Parathyroid adenoma (tissue), 2 donors: ENCODE data around the gene RGS16.

Experiments used
- H2AFZ ChIP-seq: fragments of 300-600 bp; sonication (generic); one replicate; pipeline ENCODE4 v1.7.0; 2017; ENCODE audit warnings: antibody characterized with exemption, mild to moderate bottlenecking
- H3K27ac ChIP-seq: fragments of 300-600 bp; sonication (generic); one replicate; pipeline ENCODE4 v1.7.0; 2017
- H3K27me3 ChIP-seq: fragments of 300-600 bp; sonication (generic); one replicate; pipeline ENCODE4 v1.7.0; 2017; ENCODE audit warnings: low read length; ENCODE audit not compliant: control insufficient read depth, insufficient read depth
- H3K36me3 ChIP-seq: fragments of 300-600 bp; sonication (generic); one replicate; pipeline ENCODE4 v1.7.0; 2017; ENCODE audit warnings: low read length; ENCODE audit not compliant: control insufficient read depth, insufficient read depth
- H3K4me1 ChIP-seq: fragments of 300-600 bp; sonication (generic); one replicate; pipeline ENCODE4 v1.7.0; 2017; ENCODE audit warnings: control low read depth
- H3K4me2 ChIP-seq: fragments of 300-600 bp; sonication (generic); one replicate; pipeline ENCODE4 v1.7.0; 2017; ENCODE audit warnings: low read length
- H3K4me3 ChIP-seq: fragments of 300-600 bp; sonication (generic); one replicate; pipeline ENCODE4 v1.7.0; 2017; ENCODE audit warnings: low read depth, low read length
- H3K79me2 ChIP-seq: fragments of 300-600 bp; sonication (generic); one replicate; pipeline ENCODE4 v1.7.0; 2017; ENCODE audit warnings: control low read depth
- H3K9ac ChIP-seq: fragments of 300-600 bp; sonication (generic); one replicate; pipeline ENCODE4 v1.7.0; 2017; ENCODE audit warnings: mild to moderate bottlenecking
- H3K9me3 ChIP-seq: fragments of 300-600 bp; sonication (generic); one replicate; pipeline ENCODE4 v1.7.0; 2017; ENCODE audit warnings: low read length; ENCODE audit not compliant: control insufficient read depth
- CTCF ChIP-seq: fragments of 300-600 bp; sonication (generic); IDR thresholded peaks from one replicate; pipeline ENCODE4 v1.7.0; 2017; ENCODE audit warnings: antibody characterized with exemption, mild to moderate bottlenecking
- donor health status: primary hyperparathyroidism.

Gene RGS16

DNA sequence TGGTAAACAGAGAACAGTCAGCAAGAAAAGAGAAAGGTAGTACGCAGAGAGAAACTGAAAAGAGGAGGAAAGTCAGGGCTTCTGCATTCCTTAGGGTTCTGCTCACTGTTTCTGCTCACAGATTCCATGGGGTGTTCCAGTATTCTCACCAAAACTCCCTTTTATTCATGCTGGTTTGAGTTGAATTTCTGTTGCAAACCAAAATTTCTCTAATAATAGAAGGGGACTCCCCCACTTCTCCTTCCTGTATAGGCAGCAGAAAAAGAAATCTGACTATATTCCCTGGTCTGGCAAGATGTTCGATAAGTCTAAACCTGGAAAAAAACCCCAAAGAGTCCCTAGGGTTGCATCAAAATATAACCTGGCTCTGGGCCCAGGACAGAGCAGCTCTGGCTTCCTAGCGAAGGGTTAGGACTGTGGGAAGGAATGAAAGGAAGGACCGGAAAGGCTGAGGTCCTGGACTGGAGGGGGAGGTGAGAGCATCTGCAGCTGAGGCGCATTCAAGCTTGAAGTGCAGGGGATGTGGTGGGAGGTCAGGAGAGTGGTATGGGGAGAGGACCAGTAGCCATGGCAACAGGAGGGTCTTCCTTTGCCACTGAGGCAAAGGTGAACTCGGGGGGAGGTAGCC, 18.8 kb upstream of the RGS16 start:
- no peaks in the 10 kb centered on the region for H3K27me3 ChIP-seq
- no peak overlapping the region for H3K4me2 ChIP-seq
- H3K4me1 ChIP-seq: no peaks in the 10 kb centered on the region
- H3K9me3 ChIP-seq: no peaks in the 10 kb centered on the region
- H3K9ac ChIP-seq: no peak overlapping the region
- H3K27ac ChIP-seq: no peak overlapping the region
- no peaks in the 10 kb centered on the region for H3K79me2 ChIP-seq
- no peak for TF ChIP-seq CTCF
- no peaks in the 10 kb centered on the region for H3K36me3 ChIP-seq
- H3K4me3 ChIP-seq: no peak overlapping the region
- H2AFZ ChIP-seq: no peak overlapping the region

DNA sequence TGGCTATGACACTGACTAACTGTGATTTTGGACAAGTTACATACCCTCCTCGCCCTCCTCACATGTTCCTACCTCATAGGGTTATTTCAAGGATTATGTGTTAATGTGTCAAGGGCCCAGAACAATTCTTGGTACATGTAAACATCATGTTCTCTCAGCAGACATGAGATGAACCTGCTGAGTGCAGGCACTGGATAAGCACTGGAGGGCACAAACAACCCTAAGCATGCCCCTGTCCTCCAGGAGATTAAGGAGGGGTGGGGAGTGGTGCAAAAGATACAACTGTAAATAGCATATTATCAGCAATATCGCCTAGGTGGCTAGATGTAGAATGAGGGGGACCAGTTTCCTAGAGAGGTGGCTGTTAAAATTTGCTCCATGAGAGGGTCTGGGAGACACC, 17.7 kb upstream of the RGS16 start:
- H3K36me3 ChIP-seq: no peaks in the 10 kb centered on the region
- no peak overlapping the region for H3K4me3 ChIP-seq
- H3K4me1 ChIP-seq: no peaks in the 10 kb centered on the region
- H3K27ac ChIP-seq: no peak overlapping the region
- TF ChIP-seq CTCF: no peak
- H2AFZ ChIP-seq: no peak overlapping the region
- H3K9me3 ChIP-seq: no peaks in the 10 kb centered on the region
- no peak overlapping the region for H3K4me2 ChIP-seq
- no peak overlapping the region for H3K9ac ChIP-seq
- H3K79me2 ChIP-seq: no peaks in the 10 kb centered on the region
- no peaks in the 10 kb centered on the region for H3K27me3 ChIP-seq

- Histone ChIP-seq H2AFZ (no peak overlapping the region), H3K9me3 (no peaks in the 10 kb centered on the region), H3K4me2 (no peak overlapping the region), H3K79me2 (no peaks in the 10 kb centered on the region), H3K27me3 (no peaks in the 10 kb centered on the region), H3K4me3 (no peak overlapping the region), H3K27ac (no peak overlapping the region), H3K36me3 (no peaks in the 10 kb centered on the region), H3K9ac (no peak overlapping the region), H3K4me1 (no peaks in the 10 kb centered on the region)
- no peak for TF ChIP-seq CTCF
Measured at GRCh38 chr1:182620924-182621585, 16.9 kb upstream of the RGS16 start.

DNA sequence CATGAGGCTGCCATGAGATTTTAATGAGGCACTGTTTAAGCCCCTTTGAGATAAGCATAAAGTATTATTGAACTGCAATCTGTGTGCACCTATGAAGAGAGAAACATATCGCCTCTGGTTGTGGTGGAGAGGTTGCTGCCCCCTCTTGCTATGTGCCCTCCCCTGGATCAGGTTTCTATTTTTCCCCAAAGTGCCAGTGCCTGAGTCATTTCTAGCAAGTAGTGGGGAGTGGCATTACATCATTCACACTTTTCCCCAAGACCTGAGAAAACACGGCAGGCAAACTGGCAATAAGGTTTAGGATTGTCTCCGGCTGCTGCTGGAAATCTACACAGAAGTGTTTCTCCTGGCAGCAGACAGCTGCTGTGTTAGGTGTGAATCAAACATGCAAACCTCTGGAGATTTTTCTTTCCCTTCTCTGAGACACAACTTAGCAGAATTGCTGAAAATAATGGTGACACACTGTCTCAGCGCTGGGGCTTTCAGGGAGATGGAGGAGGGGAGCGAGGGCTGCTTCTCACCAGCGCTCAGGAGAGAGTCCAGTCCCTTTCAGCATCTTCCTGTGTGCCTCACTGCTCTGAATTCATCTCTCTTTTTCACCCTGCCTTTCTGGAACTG, 13.7 kb upstream of the RGS16 start:
- Histone ChIP-seq H3K36me3 (no peaks in the 10 kb centered on the region), H3K4me1 (no peaks in the 10 kb centered on the region), H3K9me3 (no peaks in the 10 kb centered on the region), H2AFZ (no peak overlapping the region), H3K9ac (no peak overlapping the region), H3K79me2 (no peaks in the 10 kb centered on the region), H3K4me2 (no peak overlapping the region), H3K27ac (no peak overlapping the region), H3K27me3 (no peaks in the 10 kb centered on the region), H3K4me3 (no peak overlapping the region)
- no peak for TF ChIP-seq CTCF
